Nucleus accumbens (tissue), 56 donors: ENCODE measurements around the gene SLC4A1.

Source experiments
- DNase-seq, 56 donors: peaks; one replicate each; lab custom pipeline; 2025; lab: John Stamatoyannopoulos, UW

SLC4A1 gene

DNA sequence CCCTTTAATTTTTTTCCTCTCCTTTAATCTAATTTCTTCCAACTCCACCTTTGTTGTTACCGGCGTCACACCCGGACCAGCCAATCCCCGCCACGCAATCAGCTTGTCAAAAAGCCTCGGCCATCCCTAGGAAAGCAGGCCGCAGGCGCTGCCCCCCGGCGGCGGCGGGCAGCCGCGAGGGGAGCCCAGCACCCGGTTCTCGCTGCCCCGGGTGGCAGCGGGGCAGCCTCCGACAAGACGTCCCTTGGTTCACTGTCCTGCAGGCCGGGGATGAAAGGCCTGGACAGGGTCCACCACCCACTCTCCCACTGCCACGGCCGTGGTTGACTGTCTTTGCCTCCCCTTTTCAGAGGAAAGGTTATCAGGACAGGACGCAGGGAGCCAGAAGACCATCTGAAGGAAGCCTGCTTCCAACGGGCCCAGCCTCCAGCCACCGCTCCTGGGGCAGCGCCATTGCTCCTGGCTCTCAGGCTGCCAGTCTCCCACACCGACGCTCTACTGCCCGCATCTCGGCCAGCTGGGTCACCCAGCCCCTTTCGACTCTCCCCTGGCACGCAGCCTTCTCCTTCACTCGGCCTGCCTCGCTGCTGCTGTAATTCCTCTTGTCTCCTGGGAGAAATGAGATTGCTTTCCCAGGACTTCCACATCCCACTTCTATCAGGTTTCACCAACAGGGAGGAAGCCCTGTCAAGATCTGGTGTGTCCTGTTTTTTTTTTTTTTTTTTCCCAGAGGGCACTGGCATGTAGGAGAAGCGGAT is 45.6 kb downstream of the SLC4A1 start:
- DNase-seq = peak in 55 of 56 donors; percentile 39 to 91 (median 77)

DNA sequence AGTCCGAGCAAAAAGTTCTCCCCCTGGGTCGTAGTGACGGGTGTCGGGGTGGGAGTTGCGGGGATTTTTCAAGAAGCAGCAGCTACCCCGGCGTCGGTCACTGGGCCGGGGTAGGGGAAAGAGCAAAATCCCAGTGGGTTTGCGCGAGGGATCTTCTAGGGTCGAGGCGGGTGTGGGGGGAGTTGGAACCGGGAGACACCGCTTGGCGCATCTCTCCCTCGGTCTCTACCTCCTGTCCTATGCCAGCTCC is 46.1 kb downstream of the SLC4A1 start:
- DNase-seq = peak in 3 of 56 donors; percentile 64 to 81 (median 70)

DNA sequence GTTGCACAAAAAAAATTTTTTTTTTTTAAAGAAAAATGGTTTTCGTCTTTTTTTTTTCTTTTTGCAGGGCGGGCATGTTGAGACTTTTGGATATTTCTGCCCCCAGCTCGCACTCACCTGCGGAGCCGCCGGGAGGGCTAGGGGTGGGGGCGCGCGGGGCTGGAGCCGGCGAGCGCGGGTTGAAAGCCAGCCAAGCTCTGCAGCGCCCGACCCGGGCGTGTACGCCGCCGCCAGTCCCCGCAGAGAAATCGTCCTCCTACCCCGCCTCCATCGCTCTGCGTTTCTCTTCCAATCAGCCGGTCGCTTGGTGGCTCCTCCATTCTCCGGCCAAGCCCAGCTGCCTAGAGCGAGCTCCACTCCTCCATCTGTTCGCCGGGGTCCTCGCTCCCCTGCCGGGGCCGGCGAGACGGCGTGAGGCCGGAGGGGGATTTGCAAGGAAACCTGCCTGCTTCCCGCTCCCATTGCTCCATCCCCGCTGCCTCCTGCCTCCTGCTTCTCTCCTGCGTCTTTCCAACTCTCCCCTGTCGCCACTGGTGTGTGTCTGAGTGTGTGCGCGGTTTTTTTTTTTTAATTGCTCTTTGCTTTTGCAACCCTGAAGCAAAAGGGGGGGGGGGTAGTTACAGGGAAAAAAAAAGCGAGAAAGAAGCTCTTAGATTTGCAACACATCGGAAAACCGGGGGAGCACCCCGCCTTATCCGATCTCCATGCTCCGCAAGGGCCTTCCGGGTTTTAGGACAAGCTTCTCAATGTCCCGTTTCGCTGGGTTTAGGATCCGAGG is 46.7 kb downstream of the SLC4A1 start:
- peak in 54 of 56 donors; percentile 29 to 87 (median 66) for DNase-seq

DNA sequence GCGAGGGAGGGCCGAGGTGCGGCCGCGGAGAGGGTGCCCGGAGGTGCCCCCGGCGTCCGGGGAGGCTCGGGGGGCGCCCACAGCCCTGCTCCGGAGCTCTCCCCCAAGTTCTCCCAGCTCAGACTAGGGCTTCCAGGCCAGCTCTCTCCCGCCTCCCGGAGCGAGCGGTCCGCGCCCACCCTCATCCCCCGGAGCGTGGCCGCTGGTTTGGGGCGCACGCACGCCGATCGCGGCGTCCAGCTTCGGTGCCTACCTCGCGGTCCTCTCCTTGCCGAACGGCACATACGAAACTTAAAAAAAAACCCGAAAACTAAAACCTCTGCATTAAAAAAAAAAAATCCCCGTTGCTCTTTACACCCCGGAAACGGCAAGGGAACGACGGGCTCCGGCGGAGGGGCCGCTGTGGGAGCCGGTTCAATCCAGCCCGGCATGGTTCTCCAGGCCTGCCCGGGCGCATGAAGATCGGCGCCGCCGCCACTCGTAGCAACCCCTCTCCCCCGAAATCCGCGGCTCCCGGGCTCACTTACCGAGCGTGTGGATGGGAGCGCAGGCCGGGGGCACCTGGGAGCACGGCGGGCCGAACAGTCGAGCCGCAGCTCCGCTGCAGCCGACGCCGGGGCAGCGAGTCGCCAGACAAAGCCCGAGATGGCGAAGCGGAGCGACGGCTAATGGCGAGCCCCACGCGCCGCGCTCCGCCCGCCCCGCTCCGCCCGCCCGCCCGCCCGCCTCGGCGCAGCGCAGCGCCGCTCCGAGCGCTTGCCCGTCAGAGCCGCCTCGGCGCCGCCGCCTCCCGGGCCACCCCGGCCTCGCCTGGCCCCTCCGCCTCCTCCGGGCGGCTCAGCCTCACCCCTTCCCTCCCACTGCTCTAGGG is 47.5 kb downstream of the SLC4A1 start:
- DNase-seq = peak in 37 of 56 donors; percentile 17 to 84 (median 54)

DNA sequence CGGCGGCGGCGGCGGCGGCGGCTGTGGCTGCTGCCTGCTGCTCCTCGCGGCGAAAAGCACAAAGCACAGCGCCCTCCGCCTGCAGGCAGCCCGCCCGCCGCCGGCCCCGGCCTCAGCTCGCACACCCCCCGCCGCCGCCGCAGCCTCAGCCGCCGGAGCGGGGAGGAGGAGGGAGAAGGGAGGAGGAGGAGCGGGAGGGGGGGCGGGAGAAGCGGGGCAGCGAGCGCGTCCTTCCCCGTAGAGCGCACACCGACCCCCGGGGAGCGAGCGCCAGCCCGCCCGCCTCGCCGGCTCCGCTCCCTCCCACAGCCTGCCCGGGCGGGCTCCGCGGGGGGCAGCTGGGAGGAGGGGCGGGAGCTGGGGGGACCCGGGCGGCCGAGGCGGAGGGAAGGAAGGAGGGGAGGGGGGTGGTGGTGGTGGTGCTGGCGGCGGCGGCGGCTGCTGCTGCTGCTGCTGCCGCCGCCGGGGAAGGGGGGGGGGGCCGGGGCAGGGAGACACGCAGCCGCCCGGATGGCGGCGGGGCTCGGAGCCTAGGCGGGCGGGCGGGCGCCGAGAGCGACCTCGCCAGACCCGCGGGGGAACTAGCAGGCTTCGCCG is 48.2 kb downstream of the SLC4A1 start, which contains the start of gene UBTF:
Gene UBTF (minus strand): TSS at position 60 of the 597 bp plus-strand sequence. CDS start 1,446 bp downstream, outside the sequence.
- peak in 52 of 56 donors; percentile 25 to 88 (median 71) for DNase-seq

DNA sequence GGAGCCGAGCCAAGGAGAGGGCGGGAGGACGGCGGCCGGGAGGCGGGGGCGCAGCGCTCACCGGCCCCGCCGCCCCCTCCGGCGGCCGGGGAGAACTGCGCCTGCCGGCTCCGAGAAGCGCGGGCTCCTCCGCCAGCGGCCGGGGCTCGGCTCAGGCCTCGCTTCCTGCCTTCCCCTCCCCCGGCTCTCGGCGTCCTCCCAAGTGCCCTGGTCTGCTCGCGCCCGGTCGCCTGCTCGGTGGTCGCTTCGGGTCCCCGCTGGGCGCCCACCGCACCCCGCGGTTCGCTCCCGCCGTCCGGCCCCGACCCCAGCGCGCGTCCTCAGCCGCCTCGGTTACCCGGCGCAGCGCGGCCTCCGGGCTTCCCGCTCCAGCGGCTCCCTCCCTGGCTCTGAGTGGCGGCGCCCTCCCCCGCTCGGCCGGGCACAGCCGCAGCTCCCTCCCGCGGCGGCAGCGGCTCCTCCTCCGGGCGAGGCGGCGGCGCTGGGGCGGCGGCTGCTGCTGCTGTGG is 48.8 kb downstream of the SLC4A1 start:
- peak in 32 of 56 donors; percentile 41 to 81 (median 60) for DNase-seq

DNA sequence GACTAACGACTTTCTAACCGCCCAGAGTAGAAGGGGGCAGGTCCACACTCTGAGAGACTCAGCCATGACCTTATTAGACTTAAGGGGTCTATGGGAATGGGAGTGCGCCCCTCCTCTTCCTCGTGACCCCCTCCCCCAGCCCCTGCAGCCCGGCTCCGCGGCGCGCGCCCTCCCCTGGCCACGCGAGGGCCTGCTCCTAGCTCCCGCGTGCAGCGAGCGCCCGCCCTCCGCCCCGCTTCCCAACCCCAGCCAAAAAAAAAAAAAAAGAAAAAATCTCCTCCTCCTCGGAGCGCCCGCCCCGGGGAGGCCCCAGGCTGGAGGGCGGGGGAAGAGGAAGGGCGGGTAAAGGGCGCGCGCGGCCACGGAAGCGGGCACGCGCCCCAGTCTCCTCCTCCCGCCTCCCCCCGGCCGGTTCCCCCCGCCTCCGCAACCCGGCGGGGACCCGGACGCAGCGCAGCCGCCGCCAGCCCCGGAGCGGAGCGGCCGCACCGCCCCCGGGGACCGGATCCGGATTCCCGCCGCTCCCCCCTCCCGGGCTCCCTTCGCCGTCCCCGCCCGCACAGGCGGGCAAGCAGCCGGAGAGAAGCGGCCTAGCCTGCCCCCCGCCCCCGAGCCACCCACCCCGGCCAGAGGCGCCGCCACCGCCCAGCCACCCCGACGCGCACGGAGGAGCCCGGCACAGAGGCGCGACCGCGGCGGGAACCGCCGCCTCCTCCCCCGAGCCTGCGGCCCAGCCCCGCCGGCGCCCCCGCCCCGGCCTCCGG is 49.4 kb downstream of the SLC4A1 start:
- DNase-seq = peak in 55 of 56 donors; percentile 29 to 93 (median 81)

DNA sequence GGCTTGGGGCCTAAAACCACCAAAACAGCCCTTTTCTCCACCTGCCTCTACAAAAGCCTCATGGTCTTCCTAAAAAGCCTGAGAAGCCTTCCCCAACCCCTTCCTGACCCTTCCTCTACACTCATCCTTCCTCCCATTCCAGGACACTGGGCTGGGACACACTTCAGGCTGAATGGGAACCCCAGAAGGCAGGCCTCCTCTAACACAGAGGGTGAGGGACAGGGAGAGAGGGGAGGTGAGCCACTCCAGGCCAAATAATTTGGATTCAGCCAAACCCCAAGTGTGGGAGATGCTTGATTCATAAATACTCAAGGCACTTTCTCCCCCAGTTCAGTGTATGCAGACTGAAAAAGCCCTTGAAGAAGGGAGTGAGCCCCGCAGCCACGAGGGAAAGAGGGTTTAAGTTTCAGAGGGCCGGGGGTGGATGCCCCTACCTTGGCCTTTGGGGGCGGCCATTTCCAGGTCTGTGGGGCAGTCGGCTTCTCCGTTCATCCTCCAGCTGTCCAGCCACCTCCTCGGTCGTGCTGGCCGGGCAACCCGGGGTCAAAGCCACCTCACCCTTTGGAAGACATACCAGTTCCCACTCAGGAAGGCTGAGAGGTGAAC is 50.1 kb downstream of the SLC4A1 start:
- DNase-seq = peak in 1 of 56 donors; percentile 51

DNA sequence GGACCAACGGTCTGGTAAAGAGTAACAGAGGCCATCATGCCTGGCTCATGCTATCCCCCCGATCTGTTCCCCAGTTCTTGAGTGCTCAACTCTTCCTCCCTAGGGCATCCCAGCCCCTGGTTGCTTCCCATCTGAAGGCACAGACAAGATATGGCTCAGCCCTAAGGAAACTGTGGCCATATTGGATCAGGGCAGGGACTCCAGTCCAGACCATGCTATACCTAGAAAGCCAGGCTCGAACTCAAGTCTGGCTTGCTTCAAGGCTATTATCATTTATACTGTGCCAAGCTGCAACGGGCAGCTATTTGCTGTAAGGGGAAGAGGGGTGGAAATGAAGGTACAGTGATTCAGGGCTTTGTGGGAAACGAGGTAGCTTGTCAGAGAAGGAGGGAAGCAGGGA is 51.2 kb downstream of the SLC4A1 start:
- no peak for DNase-seq

DNA sequence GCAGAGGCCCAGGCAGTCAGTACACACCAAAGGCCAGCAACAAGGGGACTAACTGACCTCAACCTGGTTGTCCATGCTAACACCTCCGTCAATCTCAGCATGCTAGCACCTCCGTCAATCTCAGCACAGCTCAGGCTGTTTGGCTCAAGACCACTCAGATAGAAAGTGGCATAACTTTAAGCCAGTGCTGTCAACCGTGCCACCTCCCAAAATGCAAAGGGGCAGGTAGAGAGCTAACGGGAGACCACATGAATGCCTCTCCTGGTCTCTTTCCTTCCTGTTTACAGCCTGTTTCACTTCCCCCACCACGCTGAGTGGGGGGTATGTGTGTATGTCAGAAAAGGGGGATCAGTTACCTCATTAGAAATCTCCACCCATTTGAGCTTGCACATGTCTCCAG is 51.8 kb downstream of the SLC4A1 start:
- no peak for DNase-seq

DNA sequence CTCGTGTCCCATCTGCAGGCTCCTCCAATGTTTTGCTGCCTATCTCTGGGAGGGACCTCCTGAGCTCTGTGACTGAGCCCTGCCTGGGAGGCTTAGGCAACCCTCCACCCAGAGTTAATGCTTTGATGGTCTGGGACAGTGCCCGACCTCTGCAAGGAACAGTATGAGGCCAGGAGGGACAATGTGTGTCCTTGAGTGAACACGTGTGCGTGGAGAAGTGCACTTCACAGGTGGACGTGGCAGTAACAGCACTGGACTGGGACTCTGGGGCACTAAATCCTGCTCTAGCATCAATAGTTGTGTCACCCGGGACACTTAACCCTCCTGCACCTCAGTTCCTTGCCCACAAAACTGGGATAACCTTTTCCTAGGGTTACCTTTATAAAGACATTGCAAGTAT is 53.0 kb downstream of the SLC4A1 start:
- DNase-seq = no peak

DNA sequence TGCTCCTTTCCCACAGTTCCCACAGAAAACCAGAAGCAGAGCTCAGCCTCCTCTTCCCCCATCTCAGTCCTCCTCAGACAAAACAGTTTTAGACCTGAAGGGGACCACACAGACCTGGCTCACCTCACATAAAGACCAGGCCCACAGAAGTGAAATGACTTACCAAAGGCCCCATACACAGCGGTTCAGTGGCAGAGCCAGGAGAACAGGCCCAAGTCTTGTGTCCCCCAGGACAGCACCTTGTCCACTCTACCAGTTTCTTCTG is 53.8 kb downstream of the SLC4A1 start:
- no peak for DNase-seq

DNA sequence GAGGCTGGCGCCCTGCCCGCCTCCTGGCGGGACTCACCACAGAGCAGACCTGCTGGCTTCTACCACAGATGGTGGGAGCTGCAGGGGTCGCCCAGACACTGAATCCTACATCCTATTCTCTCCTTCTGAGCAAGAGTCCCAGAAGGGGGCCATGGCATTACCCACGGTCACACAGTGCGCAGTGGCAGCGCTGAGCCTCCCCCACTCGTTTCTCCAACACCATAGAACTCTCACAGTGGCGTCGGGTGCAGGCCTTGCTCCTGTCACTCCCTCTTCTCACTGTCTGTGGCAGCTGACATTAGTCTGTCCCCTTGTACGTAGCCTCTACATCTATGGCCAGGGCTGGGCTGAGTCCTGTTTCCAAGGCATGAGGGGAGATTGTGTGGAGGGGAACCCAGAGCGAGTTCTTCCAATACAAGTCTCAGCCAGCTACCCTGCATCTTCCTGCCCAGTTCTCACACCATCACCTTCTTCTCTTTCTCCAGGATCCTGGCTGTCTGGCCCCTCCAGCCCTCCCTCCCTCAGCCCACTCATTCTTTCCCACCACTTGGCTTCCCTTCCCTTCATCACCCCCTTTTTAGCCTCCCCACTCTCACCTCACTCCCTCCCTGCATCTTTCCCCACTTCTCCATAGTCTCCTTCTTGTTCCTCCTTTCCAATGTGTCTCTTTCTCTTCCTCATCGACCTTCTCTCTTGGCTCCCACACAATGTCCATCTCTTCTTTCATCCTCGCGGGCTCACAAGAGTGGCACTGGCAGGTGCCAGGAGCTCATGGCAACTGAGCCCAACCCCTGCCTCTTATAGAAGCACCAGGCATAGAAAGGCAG is 54.3 kb downstream of the SLC4A1 start:
- no peak for DNase-seq

DNA sequence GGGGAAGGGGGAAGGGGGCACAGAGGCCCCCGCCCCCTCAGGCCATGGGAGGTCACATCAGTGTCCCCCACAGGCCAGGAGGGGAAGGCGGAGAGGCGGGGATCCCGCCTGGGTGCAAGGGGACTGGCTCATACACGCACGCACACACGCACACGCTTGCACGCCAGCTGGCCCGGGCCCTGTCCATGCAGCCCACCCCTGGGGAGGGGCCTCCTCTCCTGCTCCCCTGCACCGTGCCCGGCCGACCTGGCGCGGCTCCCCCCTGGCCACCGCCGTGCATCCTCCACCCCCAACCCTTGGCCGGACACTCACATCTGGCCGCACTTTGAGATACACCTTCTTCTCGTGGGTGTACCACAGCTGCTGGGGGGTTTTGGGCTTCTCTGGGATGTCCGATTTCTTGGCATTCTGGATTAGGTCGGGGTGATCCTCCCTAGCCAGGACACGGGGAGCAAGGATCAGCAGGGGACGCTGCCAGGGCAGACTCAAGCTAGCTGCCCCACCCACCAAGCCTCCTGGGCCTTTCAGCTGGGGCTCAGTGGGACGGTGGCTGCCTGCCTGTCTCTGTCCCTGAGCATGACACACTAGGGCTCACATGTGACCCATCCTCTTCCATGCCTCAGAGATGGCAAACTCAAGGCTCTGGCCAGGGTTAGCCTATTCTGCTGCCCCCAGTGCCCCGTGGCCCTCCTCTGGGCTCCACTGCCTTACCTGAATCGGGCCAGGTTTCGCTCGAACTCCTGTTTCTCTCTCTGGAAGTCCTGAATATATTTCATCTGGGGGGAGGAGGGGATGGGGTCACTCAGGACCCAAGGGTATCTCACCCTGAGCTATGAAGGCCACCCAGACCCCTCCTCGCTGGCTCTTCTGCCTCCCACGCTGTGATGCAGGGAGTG is 55.2 kb downstream of the SLC4A1 start:
- no peak for DNase-seq

DNA sequence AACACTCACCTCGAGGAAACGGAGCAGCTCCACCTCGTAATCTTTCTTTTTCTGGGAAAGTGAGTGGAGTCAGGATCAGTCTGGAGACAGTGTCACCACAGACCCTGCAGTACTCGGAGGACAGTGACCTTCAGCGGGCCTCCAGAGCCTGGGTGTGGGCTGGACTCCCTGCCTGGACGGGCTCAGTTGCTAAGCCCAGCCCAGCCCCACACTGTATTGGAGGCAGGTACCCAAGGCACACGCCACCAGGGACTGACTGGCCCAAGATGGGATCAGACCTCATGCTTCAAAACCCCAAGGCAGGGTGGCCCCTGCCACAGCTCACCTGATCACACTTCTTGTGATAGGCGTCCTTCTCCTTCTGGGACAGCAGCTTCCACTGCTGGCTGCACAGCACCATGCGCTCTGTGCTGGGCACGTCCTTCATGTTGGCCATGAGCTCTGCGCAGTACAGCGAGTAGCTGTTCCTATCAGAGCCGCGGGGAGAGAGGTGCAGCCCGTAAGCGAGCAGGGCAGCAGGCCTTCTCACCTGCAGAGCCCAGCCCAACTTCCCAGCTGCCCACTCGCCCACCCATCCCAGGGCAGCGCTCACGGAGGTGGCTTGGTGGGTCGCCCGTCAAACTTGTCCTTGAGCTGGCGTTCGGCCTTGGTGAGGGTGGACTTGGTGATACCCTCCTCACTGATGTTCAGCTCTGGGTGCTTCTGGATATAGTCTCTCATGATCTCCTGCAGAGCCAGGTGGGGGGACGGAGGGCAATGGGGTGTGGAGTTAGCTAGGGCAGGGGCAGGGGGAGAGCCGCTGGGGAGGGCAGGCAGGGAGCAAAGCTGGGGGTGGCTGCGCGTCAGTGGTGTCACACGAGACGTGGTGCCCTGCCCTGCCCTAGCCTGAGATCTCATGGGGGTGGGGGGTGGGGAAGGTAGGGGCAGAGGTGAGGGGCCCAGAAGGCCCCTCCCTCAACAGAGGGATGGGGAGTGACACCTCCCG is 56.4 kb downstream of the SLC4A1 start:
- DNase-seq = no peak
